Subcutaneous adipose tissue (tissue), 4 donors: ENCODE measurements around the gene PLAC9. TPM values are rescaled to one million over a fixed set of nuclear protein-coding genes. Genes with fewer than 3 reads are reported as not detected.

Experiments used
- total RNA-seq, 4 donors: library from RNA; depleted of rRNA; stranded (reverse); fragments of >200 nt; gene quantifications; one replicate each; pipeline ENCODE4 v1.1.0, GENCODE V29; 2016
- TF ChIP-seq, protein P1 (sequence below): fragments of 450-650 bp; IDR thresholded peaks from one replicate; pipeline ENCODE4 v1.5.1; 2016; ENCODE audit warnings: low read depth, mild to moderate bottlenecking, control low read depth, antibody characterized with exemption, moderate library complexity

PLAC9 gene
- total RNA-seq, 4 donors from 2014 or later, result 27.0 to 62.8 (median 49.9) TPM

DNA sequence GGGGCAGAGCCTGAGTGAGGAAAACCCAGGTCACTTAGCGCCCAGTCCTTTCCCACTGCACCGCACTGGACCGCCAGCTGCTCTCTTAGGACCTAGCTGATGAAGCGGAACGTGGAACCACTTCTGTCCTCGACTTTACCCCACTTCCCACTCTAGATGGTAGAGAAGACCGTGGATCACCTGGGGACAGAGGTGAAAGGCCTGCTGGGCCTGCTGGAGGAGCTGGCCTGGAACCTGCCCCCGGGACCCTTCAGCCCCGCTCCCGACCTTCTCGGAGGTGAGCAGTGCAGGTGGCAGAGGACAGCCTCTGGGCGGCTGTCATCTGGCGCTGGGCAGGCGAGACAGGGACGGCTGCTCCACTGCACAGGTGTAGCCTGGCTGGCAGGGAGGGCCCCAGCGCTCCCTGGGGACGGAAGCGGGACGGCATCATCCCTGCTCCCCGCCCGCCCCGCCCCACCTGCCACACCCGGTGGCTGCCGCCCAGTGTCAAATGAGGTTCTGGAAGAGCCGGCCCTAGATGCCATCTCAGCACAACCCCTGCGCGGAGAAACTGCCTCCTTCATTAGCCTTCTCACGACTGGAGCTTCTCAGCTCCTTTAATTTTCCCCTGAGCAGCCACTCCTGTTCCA lies 11.7 kb downstream of the PLAC9 start:
- TF ChIP-seq, protein P1, sequence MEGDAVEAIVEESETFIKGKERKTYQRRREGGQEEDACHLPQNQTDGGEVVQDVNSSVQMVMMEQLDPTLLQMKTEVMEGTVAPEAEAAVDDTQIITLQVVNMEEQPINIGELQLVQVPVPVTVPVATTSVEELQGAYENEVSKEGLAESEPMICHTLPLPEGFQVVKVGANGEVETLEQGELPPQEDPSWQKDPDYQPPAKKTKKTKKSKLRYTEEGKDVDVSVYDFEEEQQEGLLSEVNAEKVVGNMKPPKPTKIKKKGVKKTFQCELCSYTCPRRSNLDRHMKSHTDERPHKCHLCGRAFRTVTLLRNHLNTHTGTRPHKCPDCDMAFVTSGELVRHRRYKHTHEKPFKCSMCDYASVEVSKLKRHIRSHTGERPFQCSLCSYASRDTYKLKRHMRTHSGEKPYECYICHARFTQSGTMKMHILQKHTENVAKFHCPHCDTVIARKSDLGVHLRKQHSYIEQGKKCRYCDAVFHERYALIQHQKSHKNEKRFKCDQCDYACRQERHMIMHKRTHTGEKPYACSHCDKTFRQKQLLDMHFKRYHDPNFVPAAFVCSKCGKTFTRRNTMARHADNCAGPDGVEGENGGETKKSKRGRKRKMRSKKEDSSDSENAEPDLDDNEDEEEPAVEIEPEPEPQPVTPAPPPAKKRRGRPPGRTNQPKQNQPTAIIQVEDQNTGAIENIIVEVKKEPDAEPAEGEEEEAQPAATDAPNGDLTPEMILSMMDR, result no peak

DNA sequence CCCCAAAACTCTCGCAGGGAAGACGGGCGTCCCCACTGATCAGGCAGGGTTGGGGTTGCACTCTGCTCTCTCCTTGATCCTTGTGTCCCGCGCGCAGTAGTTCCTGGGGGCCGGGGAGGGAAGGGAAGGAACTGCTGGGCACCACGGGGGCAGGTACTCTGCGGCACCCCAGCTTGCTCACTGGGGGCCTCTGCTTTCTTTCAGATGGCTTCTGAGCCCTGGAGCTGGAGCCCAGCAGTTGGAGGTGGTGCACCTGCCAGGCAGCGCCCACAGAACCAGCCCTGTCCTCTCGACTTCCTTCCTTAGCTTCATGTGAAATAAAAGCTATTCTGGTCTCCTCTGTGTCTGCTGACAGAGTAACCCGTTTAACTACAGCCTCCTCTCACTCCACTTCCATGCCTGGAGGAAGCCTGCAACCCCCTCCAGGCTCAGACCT lies 12.2 kb downstream of the PLAC9 start:
- TF ChIP-seq, protein P1, result no peak

DNA sequence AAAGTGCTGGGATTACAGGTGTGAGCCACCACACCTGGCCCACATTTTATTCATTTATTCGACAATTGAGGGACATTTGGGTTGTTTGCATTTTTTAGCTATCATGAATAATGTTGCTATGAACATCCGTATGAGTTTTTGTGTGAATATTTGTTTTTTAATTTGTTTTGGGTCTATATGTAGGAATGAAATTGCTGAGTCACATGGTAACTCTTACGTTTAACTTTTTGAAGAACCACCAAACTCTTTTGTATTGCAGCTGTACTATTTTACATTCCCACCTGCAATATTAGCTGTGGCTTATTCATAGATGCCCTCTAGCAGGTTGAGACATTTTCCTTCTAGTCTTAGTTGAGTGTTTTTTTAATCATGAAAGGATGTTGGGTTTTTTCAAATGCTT lies 14.4 kb downstream of the PLAC9 start:
- TF ChIP-seq, protein P1, result no peak

DNA sequence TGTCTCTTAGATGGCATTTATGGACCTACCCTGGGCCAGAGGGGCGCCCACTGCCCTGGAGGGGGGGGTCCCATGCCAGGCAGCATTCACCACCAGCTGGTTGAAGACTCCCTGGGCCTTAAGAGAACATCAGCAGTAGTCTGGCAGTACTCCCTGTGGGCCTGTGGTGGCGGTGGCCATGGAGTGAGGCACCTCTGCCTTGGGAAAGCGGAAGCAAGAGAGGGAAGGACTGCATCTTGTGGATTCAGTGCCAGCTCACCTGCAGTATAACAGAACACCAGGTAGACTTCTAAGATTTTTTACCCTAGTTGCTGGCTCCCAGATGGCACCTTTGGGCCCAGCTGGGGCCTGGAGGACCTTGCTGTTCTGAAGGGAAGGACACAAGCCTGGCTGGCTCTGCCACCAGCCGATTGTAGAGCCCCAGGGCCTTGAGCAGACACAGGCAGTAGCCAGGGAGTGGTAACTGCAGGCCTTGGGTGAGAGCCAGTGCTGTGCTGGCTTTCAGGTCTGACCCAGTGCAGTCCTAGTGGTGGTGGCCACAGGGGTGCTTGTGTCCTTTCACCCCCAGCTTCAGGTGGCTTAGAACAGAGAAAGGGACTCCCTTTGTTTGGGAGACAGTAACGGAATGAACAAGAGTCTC lies 15.8 kb downstream of the PLAC9 start:
- TF ChIP-seq, protein P1, result no peak

DNA sequence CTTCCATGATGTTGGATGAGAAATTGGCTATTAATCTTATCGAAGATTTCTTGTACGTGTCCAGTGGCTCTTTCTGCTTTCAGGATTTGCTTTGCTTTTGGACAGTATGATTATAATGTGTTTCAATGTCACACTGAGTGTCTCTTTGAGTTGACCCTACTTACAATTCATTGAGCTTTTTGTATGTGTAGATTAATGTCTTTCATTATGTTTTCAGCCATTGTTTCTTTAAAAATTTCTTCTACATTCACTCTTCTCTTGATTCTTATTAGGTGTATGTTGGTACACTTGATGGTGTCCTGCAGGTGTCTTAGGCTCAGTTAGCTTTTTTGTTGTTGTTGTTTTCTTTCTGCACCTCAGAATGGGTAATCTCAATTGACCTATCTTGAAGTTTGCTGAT lies 16.6 kb downstream of the PLAC9 start:
- TF ChIP-seq, protein P1, result no peak

DNA sequence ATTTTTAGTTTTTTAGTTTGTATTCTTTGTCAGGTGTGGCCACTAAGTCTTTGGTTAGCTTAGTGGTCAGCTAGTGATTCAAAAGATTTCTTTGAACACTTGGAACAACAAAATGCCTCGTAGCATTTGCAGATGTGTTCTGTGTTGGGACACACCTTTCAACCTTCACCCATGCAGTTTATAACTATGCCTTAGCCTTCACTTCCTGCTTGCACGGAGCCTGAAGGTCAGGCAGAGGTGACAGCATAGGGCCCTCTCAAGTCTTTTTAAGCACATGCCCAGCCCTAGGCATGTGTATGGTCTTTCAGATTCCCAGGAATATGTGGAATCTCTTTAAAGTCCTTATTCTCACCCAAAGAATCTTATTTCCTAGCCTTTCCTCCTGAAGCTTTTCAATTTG lies 17.6 kb downstream of the PLAC9 start:
- TF ChIP-seq, protein P1, result no peak

DNA sequence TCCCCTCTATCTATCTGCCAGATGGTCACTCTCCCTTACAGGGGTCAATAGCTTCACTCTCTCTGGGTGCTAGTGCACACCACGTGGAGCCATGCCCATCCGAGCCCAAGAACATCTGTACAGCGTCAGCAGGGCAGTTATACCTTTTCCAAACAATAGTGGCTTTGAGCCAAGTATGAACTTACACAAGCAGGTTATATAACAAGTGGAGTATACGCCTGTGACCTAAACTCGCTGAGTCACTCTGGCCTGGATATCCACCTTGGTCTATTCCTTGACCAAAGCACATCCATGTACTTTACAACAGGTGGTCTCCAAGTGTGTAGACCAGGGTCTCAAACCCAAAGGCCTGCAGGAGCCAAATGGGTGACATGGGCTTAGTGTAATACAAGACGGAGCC lies 20.3 kb downstream of the PLAC9 start:
- TF ChIP-seq, protein P1, result no peak
